ENCODE results near the gene KRTAP5-6. TPM values are rescaled to one million over a fixed set of nuclear protein-coding genes. Genes with fewer than 3 reads are reported as not detected.

Gene KRTAP5-6
- not detected for total RNA-seq

- Histone ChIP-seq H3K4me3 (no peak within 1 kb of the TSS), H3K4me1 (replicated peaks in 1 of 2) (peaks cover 3 to 8% of the 10 kb centered on the region in 2 donors), H3K27ac (no peak within 1 kb of the TSS)
- WGBS, 10 experiments, result 27 to 86% (median 69%) methylated on average over 3 to 9 of the region's 11 CpGs; no CpG with 5 or more reads in 4 of the 10 experiments
- no peak for ATAC-seq (replicated peaks in 6 of 8)
- in situ Hi-C loops (cut with MboI; ENCODE audit: low pct_unique_long_range_greater_than_20kb in 2 of 9, low sequenced_read_pairs in 9 of 9, unreplicated experiment in 9 of 9), result loop anchor here in 3 of 9 experiments (10.0 to 25.0 kb wide), 3 partner anchors 138 to 465 kb away; partner anchors contain the start of genes SYT8 (in 2 of the 3), TNNI2 (in 2 of the 3), INS (in 1 of the 3) and TH (in 1 of the 3)
Measured at GRCh38 chr11:1696608-1697570, at the start of gene KRTAP5-6. TSS of gene KRTAP5-6 (plus strand) at chr11:1697195. CDS start at chr11:1697246, 51 bp downstream.

DNA sequence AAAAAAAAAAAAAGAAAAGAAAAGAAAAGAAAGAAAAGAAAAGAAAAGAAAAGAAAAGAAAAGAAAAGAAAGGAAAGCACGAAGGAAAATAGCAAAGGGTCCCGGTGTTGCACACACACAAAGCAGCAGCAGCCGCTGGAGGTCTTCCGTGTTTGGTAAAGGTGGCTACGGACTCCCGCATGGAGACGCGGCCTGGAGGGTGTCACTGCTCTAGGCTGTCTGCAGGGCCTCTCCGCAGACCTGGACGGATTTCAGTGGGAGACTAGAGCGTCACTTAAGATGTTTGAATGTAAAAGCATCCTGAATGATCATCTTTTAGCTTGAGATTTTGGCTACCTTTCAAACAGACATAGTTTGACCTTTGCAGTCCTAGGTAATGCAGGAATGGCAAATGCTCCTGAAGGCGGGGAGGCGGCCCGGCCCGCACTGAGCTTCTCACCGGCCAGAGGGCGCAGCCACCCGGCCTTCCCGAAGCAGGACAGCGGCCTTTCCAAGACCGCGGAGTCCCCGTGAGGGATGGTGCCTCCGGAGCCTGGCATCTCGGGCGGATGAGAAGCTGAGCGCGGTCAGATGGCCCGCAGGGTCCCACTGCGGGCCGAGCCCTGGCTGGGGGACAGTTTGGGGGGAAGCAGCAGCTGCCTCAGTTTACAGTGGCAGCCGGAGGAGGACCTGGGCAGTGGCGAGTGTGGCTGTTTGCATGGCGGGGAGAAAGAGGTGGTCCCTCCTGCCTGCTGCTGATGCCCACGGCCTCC, 48.9 kb upstream of the KRTAP5-6 start:
- in situ Hi-C loops (cut with MboI; ENCODE audit: low pct_unique_long_range_greater_than_20kb in 2 of 9, low sequenced_read_pairs in 9 of 9, unreplicated experiment in 9 of 9), result loop anchor here in 1 of 9 experiments (25.0 kb wide), 1 partner anchor 514 kb away; the partner anchor contains the start of genes INS and TH

GRCh38 chr11:1648653-1649420, 48.2 kb upstream of the KRTAP5-6 start:
- in situ Hi-C loops (cut with MboI; ENCODE audit: low pct_unique_long_range_greater_than_20kb in 2 of 9, low sequenced_read_pairs in 9 of 9, unreplicated experiment in 9 of 9), result loop anchor here in 1 of 9 experiments (25.0 kb wide), 1 partner anchor 513 kb away; the partner anchor contains the start of genes INS and TH
- WGBS, 10 experiments, result 20 to 95% (median 57%) methylated on average over 2 to 25 of the region's 28 CpGs; no CpG with 5 or more reads in 1 of the 10 experiments
- no peak overlapping the region for H3K4me3 ChIP-seq
- peaks cover 15 to 19% of the 10 kb centered on the region in 2 donors for H3K4me1 ChIP-seq (replicated peaks in 1 of 2)
- peak overlapping the region; percentile 3 to 76 for H3K27ac ChIP-seq
- peak in 5 of 8 experiments; percentile 30 to 76 (median 51) for ATAC-seq (replicated peaks in 6 of 8)

More for the DNA sequence above, 48.9 kb upstream of the KRTAP5-6 start:
- H3K27ac ChIP-seq, result peak overlapping the region; percentile 3 to 76
- ATAC-seq (replicated peaks in 6 of 8), result no peak
- no peak overlapping the region for H3K4me3 ChIP-seq
- peaks cover 15 to 19% of the 10 kb centered on the region in 2 donors for H3K4me1 ChIP-seq (replicated peaks in 1 of 2)
- 67 to 96% (median 81%) methylated on average over 1 to 13 of the region's 35 CpGs; no CpG with 5 or more reads in 1 of the 10 experiments for WGBS, 10 experiments

DNA sequence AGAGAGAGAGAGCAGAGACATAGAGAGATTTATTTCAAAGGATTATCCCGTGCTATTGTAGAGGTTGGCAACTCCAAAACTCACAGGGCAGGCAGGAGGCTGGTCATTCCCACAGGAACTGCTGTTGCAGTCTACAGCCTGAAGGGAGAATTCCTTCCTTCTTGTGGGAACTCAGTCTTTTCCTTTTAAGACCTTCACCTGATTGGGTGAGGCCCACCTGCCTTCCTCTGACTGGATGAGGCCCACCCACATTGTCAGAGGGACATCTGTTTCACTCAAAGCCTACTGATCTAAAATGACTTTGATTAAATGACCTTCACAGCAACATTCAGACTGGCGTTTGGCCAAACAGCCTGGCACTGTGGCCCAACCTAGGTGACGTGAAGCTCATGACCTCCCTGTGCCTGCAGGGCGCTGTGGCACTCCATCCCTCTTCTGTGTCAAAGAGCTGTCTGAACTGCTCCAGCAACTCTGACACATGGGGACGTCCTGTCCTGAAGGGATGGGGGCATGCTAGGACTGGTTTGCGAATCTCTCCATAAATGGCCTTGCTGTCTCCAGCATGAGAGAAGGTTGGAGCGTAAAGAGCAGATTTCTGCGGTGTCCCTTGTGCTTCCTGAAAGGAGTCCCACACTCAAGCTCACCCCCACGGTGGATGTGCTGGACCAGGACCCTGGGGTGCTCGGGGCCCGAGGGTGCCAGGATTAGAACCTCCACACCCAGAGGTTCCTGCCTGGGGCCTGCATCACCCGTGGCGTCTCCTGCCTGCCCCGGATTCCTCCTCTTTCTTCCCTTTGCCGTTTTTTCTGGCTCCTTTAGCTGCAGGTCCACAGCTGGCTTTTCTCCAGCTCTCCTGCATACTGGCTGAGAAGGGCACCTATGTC, 46.7 kb upstream of the KRTAP5-6 start:
- H3K27ac ChIP-seq, result no peak overlapping the region
- 31 to 100% (median 74%) methylated on average over 1 to 7 of the region's 15 CpGs; no CpG with 5 or more reads in 1 of the 10 experiments for WGBS, 10 experiments
- H3K4me3 ChIP-seq, result no peak overlapping the region
- peak in 1 of 8 experiments; percentile 18 for ATAC-seq (replicated peaks in 6 of 8)
- peaks cover 15 to 19% of the 10 kb centered on the region in 2 donors for H3K4me1 ChIP-seq (replicated peaks in 1 of 2)
- in situ Hi-C loops (cut with MboI; ENCODE audit: low pct_unique_long_range_greater_than_20kb in 2 of 9, low sequenced_read_pairs in 9 of 9, unreplicated experiment in 9 of 9), result loop anchor here in 5 of 9 experiments (10.0 to 25.0 kb wide), 3 partner anchors 187 to 512 kb away; partner anchors contain the start of genes INS (in 3 of the 5), TH (in 3 of the 5), SYT8 (in 1 of the 5) and TNNI2 (in 1 of the 5)

DNA sequence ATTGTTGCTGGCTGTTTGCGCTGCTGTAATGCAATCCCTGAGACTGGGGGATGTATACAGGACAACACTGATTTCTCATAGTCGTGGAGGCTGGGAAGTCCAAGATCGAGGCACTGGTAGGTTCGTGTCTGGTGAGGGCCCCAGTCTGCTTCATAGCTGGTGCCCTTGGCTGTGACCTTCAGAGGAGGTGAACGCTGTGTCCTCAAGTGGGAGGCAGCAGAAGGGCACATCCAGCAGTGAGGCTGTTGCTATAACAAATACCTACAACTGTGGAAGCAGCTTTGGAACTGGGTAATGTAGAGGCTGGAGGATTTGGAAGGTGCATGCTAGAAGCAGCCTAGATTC, 46.1 kb upstream of the KRTAP5-6 start:
- 20 to 80% (median 62%) methylated on average over 1 to 5 of the region's 5 CpGs; no CpG with 5 or more reads in 6 of the 10 experiments for WGBS, 10 experiments

DNA sequence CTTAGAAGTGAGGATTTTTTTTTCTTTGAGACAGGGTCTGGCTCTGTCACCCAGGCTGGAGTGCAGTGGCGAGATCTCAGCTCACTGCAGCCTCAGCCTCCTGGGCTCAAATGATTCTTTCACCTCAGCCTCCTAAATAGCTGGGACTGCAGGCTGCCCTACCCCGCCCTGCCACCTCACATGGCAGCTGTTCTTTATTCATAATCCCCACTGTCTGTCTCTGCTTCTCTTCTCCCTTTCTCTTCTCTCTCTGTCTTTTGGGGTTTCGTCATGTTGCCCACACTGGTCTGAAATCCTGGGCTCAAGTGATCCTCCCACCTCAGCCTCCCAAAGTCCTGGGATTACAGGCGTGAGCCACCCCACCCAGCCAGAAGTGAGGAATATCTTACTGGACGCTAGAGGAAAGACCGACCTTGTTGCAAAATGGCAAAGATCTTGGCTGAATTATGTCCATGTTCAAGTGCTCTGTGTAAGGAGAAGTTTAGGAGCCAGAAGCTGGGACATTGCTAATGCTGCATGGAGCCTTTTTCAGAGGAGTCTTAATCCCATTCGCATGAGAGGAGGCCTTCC, 45.5 kb upstream of the KRTAP5-6 start:
- H3K27ac ChIP-seq, result no peak overlapping the region

More for the DNA sequence above, 46.1 kb upstream of the KRTAP5-6 start:
- in situ Hi-C loops (cut with MboI; ENCODE audit: low pct_unique_long_range_greater_than_20kb in 2 of 9, low sequenced_read_pairs in 9 of 9, unreplicated experiment in 9 of 9), result loop anchor here in 5 of 9 experiments (10.0 to 25.0 kb wide), 3 partner anchors 186 to 511 kb away; partner anchors contain the start of genes INS (in 3 of the 5), TH (in 3 of the 5), SYT8 (in 1 of the 5) and TNNI2 (in 1 of the 5)
- no peak for ATAC-seq (replicated peaks in 6 of 8)
- Histone ChIP-seq H3K27ac (no peak overlapping the region), H3K4me3 (no peak overlapping the region), H3K4me1 (replicated peaks in 1 of 2) (peaks cover 15 to 19% of the 10 kb centered on the region in 2 donors)

GRCh38 chr11:1652026-1652425, 45.0 kb upstream of the KRTAP5-6 start:
- ATAC-seq (replicated peaks in 6 of 8), result no peak
- 0 to 100% (median 40%) methylated on average over 1 to 8 of the region's 19 CpGs; no CpG with 5 or more reads in 5 of the 10 experiments for WGBS, 10 experiments
- H3K4me3 ChIP-seq, result no peak overlapping the region
- no peak overlapping the region for H3K27ac ChIP-seq
- in situ Hi-C loops (cut with MboI; ENCODE audit: low pct_unique_long_range_greater_than_20kb in 2 of 9, low sequenced_read_pairs in 9 of 9, unreplicated experiment in 9 of 9), result loop anchor here in 5 of 9 experiments (10.0 to 25.0 kb wide), 3 partner anchors 185 to 510 kb away; partner anchors contain the start of genes INS (in 3 of the 5), TH (in 3 of the 5), SYT8 (in 1 of the 5) and TNNI2 (in 1 of the 5)
- peaks cover 15 to 19% of the 10 kb centered on the region in 2 donors for H3K4me1 ChIP-seq (replicated peaks in 1 of 2)

More for the DNA sequence above, 45.5 kb upstream of the KRTAP5-6 start:
- Histone ChIP-seq H3K4me3 (no peak overlapping the region), H3K4me1 (replicated peaks in 1 of 2) (peaks cover 15 to 19% of the 10 kb centered on the region in 2 donors)
- in situ Hi-C loops (cut with MboI; ENCODE audit: low pct_unique_long_range_greater_than_20kb in 2 of 9, low sequenced_read_pairs in 9 of 9, unreplicated experiment in 9 of 9), result loop anchor here in 5 of 9 experiments (10.0 to 25.0 kb wide), 3 partner anchors 186 to 511 kb away; partner anchors contain the start of genes INS (in 3 of the 5), TH (in 3 of the 5), SYT8 (in 1 of the 5) and TNNI2 (in 1 of the 5)
- WGBS, 10 experiments, result 0 to 100% (median 54%) methylated on average over 1 to 5 of the region's 7 CpGs; no CpG with 5 or more reads in 3 of the 10 experiments
- ATAC-seq (replicated peaks in 6 of 8), result no peak

GRCh38 chr11:1652442-1652770, 44.6 kb upstream of the KRTAP5-6 start:
- WGBS, 10 experiments, result 2 to 48% (median 24%) methylated on average over 3 to 11 of the region's 20 CpGs; no CpG with 5 or more reads in 2 of the 10 experiments
- Histone ChIP-seq H3K4me3 (no peak overlapping the region), H3K4me1 (replicated peaks in 1 of 2) (peaks cover 15 to 19% of the 10 kb centered on the region in 2 donors), H3K27ac (no peak overlapping the region)
- ATAC-seq (replicated peaks in 6 of 8), result peak in 1 of 8 experiments; percentile 2
- in situ Hi-C loops (cut with MboI; ENCODE audit: low pct_unique_long_range_greater_than_20kb in 2 of 9, low sequenced_read_pairs in 9 of 9, unreplicated experiment in 9 of 9), result loop anchor here in 5 of 9 experiments (10.0 to 25.0 kb wide), 3 partner anchors 185 to 510 kb away; partner anchors contain the start of genes INS (in 3 of the 5), TH (in 3 of the 5), SYT8 (in 1 of the 5) and TNNI2 (in 1 of the 5)

DNA sequence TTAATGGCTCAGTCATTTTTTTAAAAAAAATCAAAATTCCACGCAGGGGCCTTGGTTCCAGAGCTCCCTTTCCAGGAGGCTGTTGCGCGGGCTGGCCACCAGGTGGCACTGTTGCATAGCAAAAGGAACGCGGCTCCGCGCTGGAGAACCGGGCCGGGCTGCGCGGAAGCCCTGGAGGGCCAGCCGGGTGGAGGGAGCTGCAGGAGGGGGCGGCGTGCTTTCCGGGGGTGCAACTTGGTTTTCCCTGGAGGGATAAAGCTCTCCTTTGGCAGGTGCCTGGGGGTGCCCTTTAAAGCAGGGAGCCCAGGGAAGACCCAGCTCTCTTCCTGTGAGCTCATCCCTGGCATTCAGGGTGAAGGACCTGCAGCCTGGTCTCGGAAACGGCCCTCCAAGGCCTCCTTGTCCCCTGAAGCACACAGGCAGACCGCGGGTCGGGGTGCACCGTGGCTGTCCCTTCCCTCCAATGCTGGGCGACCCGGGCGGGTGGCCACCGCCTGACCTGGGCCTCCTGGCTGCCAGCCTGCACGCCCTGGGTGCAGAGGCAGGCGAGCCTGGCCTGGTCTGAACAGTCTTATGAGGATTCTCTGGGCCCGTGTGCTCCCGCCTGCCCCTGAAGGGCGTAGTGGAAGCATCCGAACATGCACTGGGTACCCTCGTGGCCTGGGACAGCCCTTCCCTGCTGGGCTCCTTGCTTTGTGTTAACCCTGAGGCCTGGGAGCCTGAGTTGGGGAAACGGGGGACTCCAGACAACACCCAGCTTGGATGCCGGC, 44.0 kb upstream of the KRTAP5-6 start:
- ATAC-seq (replicated peaks in 6 of 8), result peak; percentile 74 to 98 (median 84)
- Histone ChIP-seq H3K4me1 (replicated peaks in 1 of 2) (peaks cover 13 to 18% of the 10 kb centered on the region in 2 donors), H3K4me3 (no peak overlapping the region), H3K27ac (no peak overlapping the region)
- WGBS, 10 experiments, result 0 to 100% (median 47%) methylated on average over 1 to 12 of the region's 34 CpGs; no CpG with 5 or more reads in 5 of the 10 experiments
- in situ Hi-C loops (cut with MboI; ENCODE audit: low pct_unique_long_range_greater_than_20kb in 2 of 9, low sequenced_read_pairs in 9 of 9, unreplicated experiment in 9 of 9), result loop anchor here in 5 of 9 experiments (10.0 to 25.0 kb wide), 3 partner anchors 184 to 509 kb away; partner anchors contain the start of genes INS (in 3 of the 5), TH (in 3 of the 5), SYT8 (in 1 of the 5) and TNNI2 (in 1 of the 5)
